GM23338 (cell line): ENCODE results near the gene SLC43A2. TPM values are rescaled to one million over a fixed set of nuclear protein-coding genes. Genes with fewer than 3 reads are reported as not detected.
"Not testable (repeated sequence)": the region's sequence is repeated elsewhere in the genome, so short reads cannot be mapped to it uniquely, and the experiment has no call there.

Source experiments
- ATAC-seq: fragments of 200-7000 bp; cut with Tn5 transposase; 3 replicates; pipeline ENCODE4 v1.9.1; 2020
- DNase-seq: peaks from one replicate; pipeline ENCODE4 v3.0.0-alpha.2; 2015; ENCODE audit warnings: low spot score
- H2AFZ ChIP-seq: fragments of 200-600 bp; sonication (generic); 2 replicates; pipeline ENCODE4 v1.8.0; 2016; ENCODE audit warnings: antibody characterized with exemption, mild to moderate bottlenecking, moderate library complexity
- H3F3A ChIP-seq: fragments of 200-600 bp; sonication (generic); replicated peaks from 2 replicates; pipeline ENCODE4 v1.8.0; 2017; ENCODE audit warnings: antibody characterized with exemption, mixed run types, low read depth
- H3K27ac ChIP-seq: fragments of 200-600 bp; sonication (generic); 2 replicates; pipeline ENCODE4 v1.6.1; 2016; ENCODE audit warnings: low read depth
- H3K27me3 ChIP-seq: fragments of 200-600 bp; sonication (generic); 2 replicates; pipeline ENCODE4 v1.8.0; 2016; ENCODE audit warnings: mild to moderate bottlenecking, mixed run types, moderate library complexity; ENCODE audit not compliant: insufficient read depth
- H3K36me3 ChIP-seq: fragments of 200-600 bp; sonication (generic); 2 replicates; pipeline ENCODE4 v1.8.0; 2016; ENCODE audit warnings: mild to moderate bottlenecking; ENCODE audit not compliant: insufficient read depth
- H3K4me1 ChIP-seq: fragments of 200-600 bp; sonication (generic); 2 replicates; pipeline ENCODE4 v1.8.0; 2016; ENCODE audit warnings: mild to moderate bottlenecking, moderate library complexity; ENCODE audit not compliant: insufficient read depth
- H3K4me2 ChIP-seq: fragments of 200-600 bp; sonication (generic); 2 replicates; pipeline ENCODE4 v1.7.1; 2017; ENCODE audit warnings: mixed run types
- H3K4me3 ChIP-seq: fragments of 200-600 bp; sonication (generic); 2 replicates; pipeline ENCODE4 v1.6.1; 2016; ENCODE audit warnings: mixed run types
- H3K79me2 ChIP-seq: fragments of 200-600 bp; sonication (generic); replicated peaks from 2 replicates; pipeline ENCODE4 v1.8.0; 2017; ENCODE audit warnings: mild to moderate bottlenecking; ENCODE audit not compliant: insufficient read depth
- H3K9me2 ChIP-seq: fragments of 200-600 bp; sonication (generic); 2 replicates; pipeline ENCODE4 v1.8.0; 2017; ENCODE audit not compliant: insufficient read depth
- H4K20me1 ChIP-seq: fragments of 200-600 bp; sonication (generic); replicated peaks from 2 replicates; pipeline ENCODE4 v1.8.0; 2017; ENCODE audit warnings: mild to moderate bottlenecking; ENCODE audit not compliant: insufficient read depth
- H3K27ac Mint-ChIP-seq: 2 replicates; pipeline ENCODE4 v1.8.0; 2020; ENCODE audit warnings: inconsistent platforms, mild to moderate bottlenecking, moderate library complexity, mixed read lengths
- H3K27me3 Mint-ChIP-seq: 3 replicates; pipeline ENCODE4 v1.8.0; 2022; ENCODE audit warnings: low read depth, mild to moderate bottlenecking, moderate library complexity, mixed read lengths, inconsistent platforms; ENCODE audit not compliant: insufficient read depth, poor library complexity
- H3K36me3 Mint-ChIP-seq: 3 replicates; pipeline ENCODE4 v1.8.0; 2021; ENCODE audit warnings: low read depth, mild to moderate bottlenecking, inconsistent platforms, moderate library complexity, mixed read lengths
- H3K4me1 Mint-ChIP-seq: 3 replicates; pipeline ENCODE4 v1.8.0; 2020; ENCODE audit warnings: mild to moderate bottlenecking, inconsistent platforms, mixed read lengths
- H3K4me3 Mint-ChIP-seq: 3 replicates; pipeline ENCODE4 v1.8.0; 2021; ENCODE audit warnings: moderate library complexity, mild to moderate bottlenecking, inconsistent platforms, mixed read lengths
- H3K9me3 Mint-ChIP-seq: 3 replicates; pipeline ENCODE4 v1.8.0; 2020; ENCODE audit warnings: moderate library complexity, mild to moderate bottlenecking, inconsistent platforms, mixed read lengths
- CREB1 ChIP-seq: fragments of 250-450 bp; sonication (Bioruptor Pico); IDR thresholded peaks from 2 replicates; pipeline ENCODE4 v1.5.0; 2020; ENCODE audit warnings: low read depth, mild to moderate bottlenecking, moderate library complexity
- EZH2 ChIP-seq: fragments of 200-600 bp; sonication (generic); IDR thresholded peaks from one replicate; pipeline ENCODE4 v1.8.0; 2017; ENCODE audit warnings: antibody characterized with exemption, mild to moderate bottlenecking, low read depth; ENCODE audit not compliant: unreplicated experiment
- EZH2phosphoT487 ChIP-seq: fragments of 200-600 bp; sonication (generic); IDR thresholded peaks from one replicate; pipeline ENCODE4 v1.8.1; 2018; ENCODE audit warnings: antibody characterized with exemption; ENCODE audit not compliant: unreplicated experiment
- JUNB ChIP-seq: IDR thresholded peaks from one replicate; pipeline ENCODE4 v1.6.1; 2016; ENCODE audit warnings: antibody characterized with exemption; ENCODE audit not compliant: unreplicated experiment
- NANOG ChIP-seq: IDR thresholded peaks from 2 replicates; pipeline ENCODE4 v1.6.1; 2016; ENCODE audit warnings: antibody characterized with exemption, borderline replicate concordance
- POLR2AphosphoS5 ChIP-seq: IDR thresholded peaks from 2 replicates; pipeline ENCODE4 v1.6.1; 2016; ENCODE audit warnings: antibody characterized with exemption, low read depth
- STAT1 ChIP-seq: IDR thresholded peaks from one replicate; pipeline ENCODE4 v1.6.1; 2016; ENCODE audit warnings: antibody characterized with exemption; ENCODE audit not compliant: unreplicated experiment
- ZNF114 ChIP-seq: fragments of 250-450 bp; sonication (Bioruptor Pico); IDR thresholded peaks from 2 replicates; pipeline ENCODE4 v1.5.0; 2020; ENCODE audit warnings: mild to moderate bottlenecking, moderate library complexity
- ZNF331 ChIP-seq: fragments of 250-450 bp; sonication (Bioruptor Pico); IDR thresholded peaks from 2 replicates; pipeline ENCODE4 v1.5.0; 2020; ENCODE audit warnings: low read depth, mild to moderate bottlenecking, moderate library complexity
- polyA plus RNA-seq: library from polyadenylated mRNA; unstranded; fragments of >200 nt; fragmentation: Nextera tagmentation; extraction: Ambion mirVana; gene quantifications from 2 replicates; pipeline ENCODE4 v1.2.1, GENCODE V29; 2016
- total RNA-seq: library from RNA; depleted of rRNA; stranded (reverse); fragments of >200 nt; shearing (Covaris generic); gene quantifications from 2 replicates; pipeline ENCODE4 v1.2.3, GENCODE V29; 2014
- TF ChIP-seq, protein P1 (sequence below): IDR thresholded peaks from 2 replicates; pipeline ENCODE4 v1.6.1; 2016; ENCODE audit warnings: antibody characterized with exemption
- TF ChIP-seq, protein P2 (sequence below): IDR thresholded peaks from one replicate; pipeline ENCODE4 v1.6.1; 2018; ENCODE audit warnings: antibody characterized with exemption; ENCODE audit not compliant: unreplicated experiment
- TF ChIP-seq, protein P3 (sequence below), 2 experiments: fragments of 200-600 bp in 1 of 2; sonication (generic) in 1 of 2; conservative IDR thresholded peaks; 2 replicates each; pipeline versions ENCODE4 v1.5.1 to v1.6.1; 2016 to 2017; ENCODE audit warnings: antibody characterized with exemption in 2 of 2, low read depth in 2 of 2, mild to moderate bottlenecking in 2 of 2, moderate library complexity in 1 of 2

Gene SLC43A2
- total and polyA plus RNA-seq, 2 experiments from 2014 or later: 2.2 to 9.8 TPM

DNA sequence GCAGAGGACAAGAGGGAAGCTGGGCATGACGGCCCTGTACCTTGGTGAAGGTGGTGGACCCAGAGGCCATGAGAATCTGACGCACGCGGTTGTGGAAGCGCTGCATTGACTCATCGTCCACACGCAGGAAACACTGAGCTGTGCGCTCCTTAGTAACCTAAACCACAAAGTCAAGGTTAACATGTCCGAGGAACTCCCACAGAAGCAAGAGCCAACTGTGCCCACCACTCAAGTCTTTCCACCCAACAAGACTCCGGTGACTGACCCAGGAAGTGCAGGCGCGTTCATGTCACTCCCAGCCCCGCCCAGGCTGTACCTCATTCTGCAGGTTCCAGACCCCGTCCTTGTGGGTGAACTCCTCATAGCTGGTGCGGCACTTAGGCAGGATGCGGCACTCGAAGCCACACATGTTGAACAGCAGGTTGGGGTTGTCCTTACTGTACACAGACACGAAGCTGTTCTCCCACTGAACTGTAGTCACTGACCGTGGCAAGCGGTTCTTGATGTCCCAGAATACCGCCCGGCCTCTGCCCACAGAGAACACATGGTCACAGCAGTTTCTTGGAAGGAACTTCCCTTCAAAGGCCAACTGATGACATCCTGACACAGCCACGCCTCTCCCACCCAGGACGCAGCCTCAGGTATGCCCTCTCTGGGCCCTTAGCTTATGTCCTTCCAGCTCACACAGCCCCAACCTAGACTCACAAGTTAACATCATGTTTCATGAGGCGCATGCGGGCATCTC lies 44.6 kb upstream of the SLC43A2 start:
- Mint-ChIP-seq H3K27ac (no peak overlapping the region), H3K36me3 (peaks cover 96% of the 10 kb centered on the region), H3K27me3 (peaks cover 6% of the 10 kb centered on the region), H3K9me3 (no peaks in the 10 kb centered on the region), H3K4me1 (no peaks in the 10 kb centered on the region), H3K4me3 (no peak overlapping the region)
- Histone ChIP-seq H4K20me1 (peaks cover 38% of the 10 kb centered on the region), H3K4me1 (no peaks in the 10 kb centered on the region), H3K4me2 (no peak overlapping the region), H2AFZ (no peak overlapping the region), H3K27ac (no peak overlapping the region), H3K9me2 (no peaks in the 10 kb centered on the region), H3K4me3 (no peak overlapping the region), H3K79me2 (peaks cover 8% of the 10 kb centered on the region; the same call in 1 of the 2 replicates), H3K27me3 (no peaks in the 10 kb centered on the region), H3K36me3 (peaks cover 90% of the 10 kb centered on the region), H3F3A (peaks cover 16% of the 10 kb centered on the region)
- DNase-seq (no peak), ATAC-seq (no peak)
- 0 out of 2 replicates have a peak, but pooled peaks have one; percentile 32 for TF ChIP-seq POLR2AphosphoS5
- no peak for TF ChIP-seq EZH2phosphoT487

DNA sequence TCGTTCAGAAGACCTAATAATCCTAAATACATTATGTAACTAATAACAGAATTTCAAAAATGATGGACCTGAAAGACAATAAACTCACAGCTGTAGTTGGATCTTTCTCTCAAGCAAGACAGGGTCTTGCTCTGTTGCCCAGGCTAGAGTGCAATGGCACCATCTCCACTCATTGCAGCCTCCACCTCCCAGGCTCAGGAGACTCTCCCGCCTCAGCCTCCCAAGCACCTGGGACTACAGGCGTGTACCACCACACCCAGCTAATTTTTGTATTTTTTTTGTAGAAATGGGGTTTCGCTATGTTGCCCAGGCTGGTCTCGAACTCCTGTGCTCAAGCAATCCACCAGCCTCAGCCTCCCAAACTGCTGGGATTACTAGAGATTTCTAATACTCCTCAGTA lies 35.3 kb upstream of the SLC43A2 start:
- H3K4me2 ChIP-seq, H3K4me1 ChIP-seq, H3K27ac Mint-ChIP-seq, H3K27ac ChIP-seq, H3K4me3 ChIP-seq, H3K27me3 ChIP-seq, H3F3A ChIP-seq, DNase-seq, H3K4me1 Mint-ChIP-seq, ATAC-seq, H2AFZ ChIP-seq, H3K4me3 Mint-ChIP-seq, H3K9me3 Mint-ChIP-seq, H3K9me2 ChIP-seq, H3K27me3 Mint-ChIP-seq: not testable (repeated sequence)
- peaks cover 77% of the 10 kb centered on the region for H3K36me3 ChIP-seq
- H4K20me1 ChIP-seq: peaks cover 20% of the 10 kb centered on the region
- H3K79me2 ChIP-seq: peaks cover 22% of the 10 kb centered on the region
- H3K36me3 Mint-ChIP-seq: peaks cover 92% of the 10 kb centered on the region

DNA sequence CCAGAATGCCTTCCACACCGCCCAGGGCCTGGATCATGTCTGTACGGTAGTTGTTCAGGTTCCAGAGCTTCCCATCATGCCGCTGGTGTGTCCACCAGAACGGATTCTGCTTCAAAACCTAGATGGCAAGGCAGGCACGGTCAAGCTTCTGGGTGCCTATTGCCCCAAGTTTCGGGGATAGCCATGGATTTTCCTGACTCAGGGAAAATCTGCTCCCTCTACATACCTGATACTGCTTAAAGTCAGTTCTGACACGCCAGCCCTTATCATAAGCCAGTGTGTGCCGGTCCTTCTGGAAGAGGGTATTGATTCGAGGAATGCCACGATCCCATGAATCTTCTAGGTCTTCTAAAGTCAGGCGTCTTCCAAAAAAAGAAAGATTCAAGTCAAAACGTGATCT lies 32.4 kb upstream of the SLC43A2 start:
- H3K4me1 Mint-ChIP-seq: no peaks in the 10 kb centered on the region
- Histone ChIP-seq H3K4me2 (no peak overlapping the region), H3K27me3 (no peaks in the 10 kb centered on the region), H3F3A (peaks cover 9% of the 10 kb centered on the region), H3K79me2 (peaks cover 6% of the 10 kb centered on the region), H3K9me2 (no peaks in the 10 kb centered on the region), H3K4me3 (no peak overlapping the region), H3K27ac (no peak overlapping the region), H4K20me1 (peaks cover 21% of the 10 kb centered on the region), H2AFZ (no peak overlapping the region), H3K36me3 (peaks cover 81% of the 10 kb centered on the region), H3K4me1 (no peaks in the 10 kb centered on the region)
- H3K27me3 Mint-ChIP-seq: peaks cover 5% of the 10 kb centered on the region
- no peak overlapping the region for H3K27ac Mint-ChIP-seq
- H3K9me3 Mint-ChIP-seq: no peaks in the 10 kb centered on the region
- no peak overlapping the region for H3K4me3 Mint-ChIP-seq
- ATAC-seq (no peak), DNase-seq (no peak)
- peaks cover 96% of the 10 kb centered on the region for H3K36me3 Mint-ChIP-seq
- TF ChIP-seq, protein P1, sequence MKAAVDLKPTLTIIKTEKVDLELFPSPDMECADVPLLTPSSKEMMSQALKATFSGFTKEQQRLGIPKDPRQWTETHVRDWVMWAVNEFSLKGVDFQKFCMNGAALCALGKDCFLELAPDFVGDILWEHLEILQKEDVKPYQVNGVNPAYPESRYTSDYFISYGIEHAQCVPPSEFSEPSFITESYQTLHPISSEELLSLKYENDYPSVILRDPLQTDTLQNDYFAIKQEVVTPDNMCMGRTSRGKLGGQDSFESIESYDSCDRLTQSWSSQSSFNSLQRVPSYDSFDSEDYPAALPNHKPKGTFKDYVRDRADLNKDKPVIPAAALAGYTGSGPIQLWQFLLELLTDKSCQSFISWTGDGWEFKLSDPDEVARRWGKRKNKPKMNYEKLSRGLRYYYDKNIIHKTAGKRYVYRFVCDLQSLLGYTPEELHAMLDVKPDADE: no peak
- TF ChIP-seq, protein P2, sequence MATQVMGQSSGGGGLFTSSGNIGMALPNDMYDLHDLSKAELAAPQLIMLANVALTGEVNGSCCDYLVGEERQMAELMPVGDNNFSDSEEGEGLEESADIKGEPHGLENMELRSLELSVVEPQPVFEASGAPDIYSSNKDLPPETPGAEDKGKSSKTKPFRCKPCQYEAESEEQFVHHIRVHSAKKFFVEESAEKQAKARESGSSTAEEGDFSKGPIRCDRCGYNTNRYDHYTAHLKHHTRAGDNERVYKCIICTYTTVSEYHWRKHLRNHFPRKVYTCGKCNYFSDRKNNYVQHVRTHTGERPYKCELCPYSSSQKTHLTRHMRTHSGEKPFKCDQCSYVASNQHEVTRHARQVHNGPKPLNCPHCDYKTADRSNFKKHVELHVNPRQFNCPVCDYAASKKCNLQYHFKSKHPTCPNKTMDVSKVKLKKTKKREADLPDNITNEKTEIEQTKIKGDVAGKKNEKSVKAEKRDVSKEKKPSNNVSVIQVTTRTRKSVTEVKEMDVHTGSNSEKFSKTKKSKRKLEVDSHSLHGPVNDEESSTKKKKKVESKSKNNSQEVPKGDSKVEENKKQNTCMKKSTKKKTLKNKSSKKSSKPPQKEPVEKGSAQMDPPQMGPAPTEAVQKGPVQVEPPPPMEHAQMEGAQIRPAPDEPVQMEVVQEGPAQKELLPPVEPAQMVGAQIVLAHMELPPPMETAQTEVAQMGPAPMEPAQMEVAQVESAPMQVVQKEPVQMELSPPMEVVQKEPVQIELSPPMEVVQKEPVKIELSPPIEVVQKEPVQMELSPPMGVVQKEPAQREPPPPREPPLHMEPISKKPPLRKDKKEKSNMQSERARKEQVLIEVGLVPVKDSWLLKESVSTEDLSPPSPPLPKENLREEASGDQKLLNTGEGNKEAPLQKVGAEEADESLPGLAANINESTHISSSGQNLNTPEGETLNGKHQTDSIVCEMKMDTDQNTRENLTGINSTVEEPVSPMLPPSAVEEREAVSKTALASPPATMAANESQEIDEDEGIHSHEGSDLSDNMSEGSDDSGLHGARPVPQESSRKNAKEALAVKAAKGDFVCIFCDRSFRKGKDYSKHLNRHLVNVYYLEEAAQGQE: no peak
- TF ChIP-seq ZNF331 (CRISPR knock-in tag) (no peak), POLR2AphosphoS5 (no peak), JUNB (no peak), ZNF114 (CRISPR knock-in tag) (no peak), NANOG (no peak), EZH2 (no peak), EZH2phosphoT487 (no peak), CREB1 (no peak), STAT1 (no peak)
- TF ChIP-seq, protein P3, sequence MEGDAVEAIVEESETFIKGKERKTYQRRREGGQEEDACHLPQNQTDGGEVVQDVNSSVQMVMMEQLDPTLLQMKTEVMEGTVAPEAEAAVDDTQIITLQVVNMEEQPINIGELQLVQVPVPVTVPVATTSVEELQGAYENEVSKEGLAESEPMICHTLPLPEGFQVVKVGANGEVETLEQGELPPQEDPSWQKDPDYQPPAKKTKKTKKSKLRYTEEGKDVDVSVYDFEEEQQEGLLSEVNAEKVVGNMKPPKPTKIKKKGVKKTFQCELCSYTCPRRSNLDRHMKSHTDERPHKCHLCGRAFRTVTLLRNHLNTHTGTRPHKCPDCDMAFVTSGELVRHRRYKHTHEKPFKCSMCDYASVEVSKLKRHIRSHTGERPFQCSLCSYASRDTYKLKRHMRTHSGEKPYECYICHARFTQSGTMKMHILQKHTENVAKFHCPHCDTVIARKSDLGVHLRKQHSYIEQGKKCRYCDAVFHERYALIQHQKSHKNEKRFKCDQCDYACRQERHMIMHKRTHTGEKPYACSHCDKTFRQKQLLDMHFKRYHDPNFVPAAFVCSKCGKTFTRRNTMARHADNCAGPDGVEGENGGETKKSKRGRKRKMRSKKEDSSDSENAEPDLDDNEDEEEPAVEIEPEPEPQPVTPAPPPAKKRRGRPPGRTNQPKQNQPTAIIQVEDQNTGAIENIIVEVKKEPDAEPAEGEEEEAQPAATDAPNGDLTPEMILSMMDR (conservative IDR thresholded peaks at IDR 0.05; ENCODE audit: low read depth in 2 of 2): no peak
